CD4-positive, alpha-beta T cell (primary cell): ENCODE data around the gene ZFPM1. TPM values are rescaled to one million over a fixed set of nuclear protein-coding genes. Genes with fewer than 3 reads are reported as not detected.

Experiments used
- ATAC-seq: fragments of 200-7000 bp; cut with Tn5 transposase; one replicate; pipeline ENCODE4 v1.10.0; 2022; ENCODE audit warnings: mild to moderate bottlenecking; ENCODE audit not compliant: poor library complexity
- CTCF ChIA-PET: fragments of 350-600 bp; sonication (Branson Sonifier 250); formaldehyde crosslinking; loops from one replicate; lab custom pipeline; 2021; ENCODE audit warnings: antibody characterized with exemption, inconsistent platforms; lab: Charles Lee
- POLR2A ChIA-PET: fragments of 350-600 bp; sonication (Branson Sonifier 250); formaldehyde crosslinking; loops from one replicate; lab custom pipeline; 2021; ENCODE audit warnings: antibody characterized with exemption, inconsistent platforms; lab: Charles Lee
- DNase-seq, 14 experiments: peaks; one replicate each; pipeline ENCODE4 v3.0.0-alpha.2; 2013 to 2020; ENCODE audit warnings: mixed read lengths in 2 of 14
- H3K27ac ChIP-seq, 2 donors: one replicate each; pipeline versions ENCODE4 v1.5.1 to v1.7.0; 2013; ENCODE audit warnings: low read length in 2 of 2, low read depth in 1 of 2, mild to moderate bottlenecking in 1 of 2
- H3K27me3 ChIP-seq, 2 experiments: 1 replicate in 1 of 2; 2 replicates in 1 of 2; pipeline versions ENCODE4 v1.6.1 to v1.7.0; 2013; ENCODE audit warnings: low read length in 2 of 2, control low read depth in 1 of 2, mild to moderate bottlenecking in 1 of 2, moderate library complexity in 1 of 2; ENCODE audit not compliant: insufficient read depth in 2 of 2, control insufficient read depth in 1 of 2
- H3K36me3 ChIP-seq: one replicate; pipeline ENCODE4 v1.6.1; 2013; ENCODE audit warnings: low read length, control low read depth; ENCODE audit not compliant: insufficient read depth
- H3K4me1 ChIP-seq: one replicate; pipeline ENCODE4 v1.6.1; 2013; ENCODE audit warnings: low read length, control low read depth; ENCODE audit not compliant: insufficient read depth
- H3K4me3 ChIP-seq: one replicate; pipeline ENCODE4 v1.5.1; 2013; ENCODE audit warnings: mild to moderate bottlenecking, low read length, moderate library complexity
- H3K9me3 ChIP-seq, 2 experiments: 1 replicate in 1 of 2; 2 replicates in 1 of 2; pipeline versions ENCODE4 v1.6.1 to v1.7.0; 2013; ENCODE audit warnings: low read length in 2 of 2, mild to moderate bottlenecking in 2 of 2, control low read depth in 1 of 2, moderate library complexity in 1 of 2; ENCODE audit not compliant: control insufficient read depth in 1 of 2, insufficient read depth in 1 of 2
- H3K27ac Mint-ChIP-seq: one replicate; pipeline ENCODE4 v1.8.0; 2020; ENCODE audit warnings: mixed read lengths
- H3K27me3 Mint-ChIP-seq: one replicate; pipeline ENCODE4 v1.8.0; 2021; ENCODE audit warnings: mixed read lengths
- H3K36me3 Mint-ChIP-seq: one replicate; pipeline ENCODE4 v1.8.0; 2021; ENCODE audit warnings: low read depth, mixed read lengths
- H3K4me1 Mint-ChIP-seq: one replicate; pipeline ENCODE4 v1.8.0; 2021; ENCODE audit warnings: low read depth, mixed read lengths
- H3K4me3 Mint-ChIP-seq: one replicate; pipeline ENCODE4 v1.8.0; 2020; ENCODE audit warnings: mild to moderate bottlenecking, mixed read lengths
- H3K9me3 Mint-ChIP-seq: one replicate; pipeline ENCODE4 v1.8.0; 2020; ENCODE audit warnings: mixed read lengths
- CTCF ChIP-seq: fragments of 200-600 bp; IDR thresholded peaks from one replicate; pipeline ENCODE4 v1.8.0; 2022; ENCODE audit warnings: antibody characterized with exemption, mild to moderate bottlenecking
- intact Hi-C, 2 experiments: fragments of 100-400 bp; cut with DNase I in 1 of 2; cut with micrococcal nuclease in 1 of 2; formaldehyde crosslinking; loops; one replicate each; pipeline versions ENCODE4 v1.15.1 to v1.9.0; 2023 to 2025; cut with DNase I, micrococcal nuclease
- total RNA-seq, 174 experiments: library from RNA in 2 of 174; stranded (reverse) in 2 of 174; gene quantifications; one replicate each; pipeline ENCODE4 v1.2.3 and lab custom pipeline; 2021 to 2026

ZFPM1 gene
- total RNA-seq, 2 experiments from 2014 or later = 22.8 to 24.2 TPM

- Mint-ChIP-seq H3K9me3 (no peaks in the 10 kb centered on the region), H3K4me3 (peak overlapping the region; percentile 90), H3K36me3 (peaks cover 15% of the 10 kb centered on the region), H3K27me3 (no peaks in the 10 kb centered on the region), H3K27ac (peak overlapping the region; percentile 90), H3K4me1 (peaks cover 18% of the 10 kb centered on the region)
- Histone ChIP-seq H3K36me3 (no peaks in the 10 kb centered on the region), H3K4me1 (peaks cover 35% of the 10 kb centered on the region), H3K4me3 (peak overlapping the region; percentile 65), H3K27ac (peak overlapping the region in 1 of 2 donors; percentile 48), H3K27me3 (no peaks in the 10 kb centered on the region), H3K9me3 (no peaks in the 10 kb centered on the region)
- ChIA-PET CTCF (interaction anchor here (1.2 to 1.5 kb wide), 2 partner anchors 8 to 673 kb away, joined by 3 read pairs; no protein-coding TSS in a partner anchor), POLR2A (interaction anchor here (0.8 to 1.5 kb wide), 5 partner anchors 15 to 360 kb away, joined by 3 to 7 read pairs (median 3); partner anchors contain the start of genes APRT and ZC3H18)
- ATAC-seq (no peak), DNase-seq (peak in 4 of 14 experiments; percentile 28 to 60 (median 36))
- TF ChIP-seq CTCF = no peak
- intact Hi-C loops = loop anchor here (2.0 to 10.0 kb wide), 7 partner anchors 235 to 1067 kb away; partner anchors contain the start of genes CTU2 (in 2 of the 2), RNF166 (in 2 of the 2), BANP (in 1 of the 2) and FBXO31 (in 1 of the 2)
These were observed 1.2 kb upstream of the ZFPM1 start for GRCh38 chr16:88451586-88452481.

DNA sequence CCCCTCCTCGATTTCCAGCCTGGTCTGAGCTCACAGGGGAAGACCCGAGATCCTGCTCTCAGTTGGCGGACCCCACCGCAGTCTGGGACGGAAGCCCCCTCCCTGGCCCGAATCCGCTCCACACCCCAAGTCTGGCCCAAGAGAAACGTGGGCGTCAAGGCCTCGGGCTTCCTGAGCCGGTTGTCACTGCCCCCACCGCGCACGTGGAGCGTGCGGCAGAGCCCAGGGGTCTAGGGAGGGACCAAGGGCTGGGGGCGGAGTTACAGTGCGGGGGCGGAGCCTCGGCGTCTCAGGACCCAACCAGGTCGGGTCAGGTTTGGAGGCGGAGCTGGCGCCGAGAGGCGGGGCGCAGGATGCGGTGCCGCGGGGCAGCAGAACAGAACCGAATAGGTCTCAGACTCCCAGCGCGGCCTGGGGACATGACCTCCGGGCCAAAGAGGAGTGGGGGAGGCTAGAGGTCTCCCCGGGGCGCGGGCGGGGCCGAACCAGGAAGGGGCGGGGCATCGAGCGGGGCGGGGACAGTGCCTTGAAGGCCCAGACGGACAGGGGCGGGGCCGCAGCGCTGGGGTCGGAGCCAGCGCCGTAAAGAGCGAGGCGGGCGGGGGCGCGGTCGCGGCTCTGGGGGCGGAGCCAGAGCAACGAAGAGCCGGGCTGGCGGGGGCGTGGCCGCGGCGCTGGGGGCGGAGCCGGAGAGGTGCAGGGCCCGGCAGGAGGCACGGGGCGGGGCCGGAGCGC lies 431 bp upstream of the ZFPM1 start:
- Histone ChIP-seq H3K27me3 (no peaks in the 10 kb centered on the region), H3K9me3 (no peaks in the 10 kb centered on the region), H3K4me3 (peak overlapping the region; percentile 65), H3K36me3 (no peaks in the 10 kb centered on the region), H3K4me1 (peaks cover 43% of the 10 kb centered on the region), H3K27ac (peak overlapping the region in 1 of 2 donors; percentile 48)
- ATAC-seq (peak; percentile 71), DNase-seq (peak; percentile 95 to 100 (median 99))
- Mint-ChIP-seq H3K36me3 (peaks cover 15% of the 10 kb centered on the region), H3K4me3 (peak overlapping the region; percentile 90), H3K4me1 (peaks cover 24% of the 10 kb centered on the region), H3K27ac (peak overlapping the region; percentile 90), H3K27me3 (no peaks in the 10 kb centered on the region), H3K9me3 (no peaks in the 10 kb centered on the region)
- CTCF ChIA-PET = interaction anchor here (1.2 to 1.5 kb wide), 2 partner anchors 9 to 674 kb away, joined by 3 read pairs; no protein-coding TSS in a partner anchor
- TF ChIP-seq CTCF = no peak
- POLR2A ChIA-PET = interaction anchor here (0.5 to 1.5 kb wide), 7 partner anchors 14 to 359 kb away, joined by 3 to 7 read pairs (median 3); partner anchors contain the start of genes APRT and ZC3H18
- intact Hi-C loops = loop anchor here (1.0 to 10.0 kb wide), 9 partner anchors 82 to 1068 kb away; partner anchors contain the start of genes CTU2 (in 2 of the 2), RNF166 (in 2 of the 2), BANP (in 1 of the 2) and FBXO31 (in 1 of the 2)
